BJ (cell line): ENCODE results near the gene GALR1. TPM values are rescaled to one million over a fixed set of nuclear protein-coding genes. Genes with fewer than 3 reads are reported as not detected.

ENCODE experiments used
- CTCF ChIA-PET: fragments of 350-600 bp; formaldehyde crosslinking; extraction: SDS; loops from one replicate; lab custom pipeline; 2021; ENCODE audit warnings: antibody characterized with exemption, inconsistent platforms; lab: Yijun Ruan, JAX
- POLR2A ChIA-PET: fragments of 300-600 bp; sonication (Branson Sonifier 250); formaldehyde crosslinking; extraction: SDS; loops from one replicate; lab custom pipeline; 2021; ENCODE audit warnings: antibody characterized with exemption; lab: Charles Lee
- DNase-seq: peaks from one replicate; pipeline ENCODE4 v3.0.0-alpha.2; 2011; ENCODE audit warnings: low read depth
- H3K27me3 ChIP-seq: 2 replicates; pipeline ENCODE4 v1.6.0; 2011; ENCODE audit warnings: low read length; ENCODE audit not compliant: control insufficient read depth, insufficient read depth
- H3K36me3 ChIP-seq: 2 replicates; pipeline ENCODE4 v1.5.1; 2011; ENCODE audit warnings: low read length; ENCODE audit not compliant: control insufficient read depth, insufficient read depth
- H3K4me3 ChIP-seq: 2 replicates; pipeline ENCODE4 v1.5.1; 2011; ENCODE audit warnings: low read depth, mild to moderate bottlenecking, control low read depth, low read length
- CTCF ChIP-seq: IDR thresholded peaks from 2 replicates; pipeline ENCODE4 v1.5.1; 2011; ENCODE audit warnings: low read depth, mild to moderate bottlenecking, control low read depth, inconsistent platforms, low read length, moderate library complexity; ENCODE audit not compliant: insufficient read depth
- polyA plus RNA-seq: library from polyadenylated mRNA; depleted of rRNA; stranded (reverse); fragments of >200 nt; gene quantifications from 2 replicates; pipeline ENCODE4 v1.2.3, GENCODE V29; 2011

GALR1 gene
- polyA plus RNA-seq, 1 experiment = not detected

GRCh38 chr18:77250501-77250925 lies 865 bp downstream of the GALR1 start:
- no peak for TF ChIP-seq CTCF
- POLR2A ChIA-PET = no interaction called here
- CTCF ChIA-PET = no interaction called here
- Histone ChIP-seq H3K4me3 (no peak overlapping the region), H3K36me3 (no peaks in the 10 kb centered on the region), H3K27me3 (peaks cover 16% of the 10 kb centered on the region)
- DNase-seq = no peak

- POLR2A ChIA-PET = no interaction called here
- Histone ChIP-seq H3K4me3 (no peak overlapping the region), H3K27me3 (peaks cover 16% of the 10 kb centered on the region), H3K36me3 (no peaks in the 10 kb centered on the region)
- DNase-seq = no peak
- CTCF ChIA-PET = interaction anchor here (1.1 kb wide), 1 partner anchor 11 kb away, joined by 4 read pairs; no protein-coding TSS in a partner anchor
- TF ChIP-seq CTCF = no peak
Observed at GRCh38 chr18:77250926-77251729, 1.5 kb downstream of the GALR1 start.

- Histone ChIP-seq H3K4me3 (no peak overlapping the region), H3K36me3 (no peaks in the 10 kb centered on the region), H3K27me3 (peaks cover 16% of the 10 kb centered on the region)
- TF ChIP-seq CTCF = no peak
- ChIA-PET CTCF (interaction anchor here (1.1 kb wide), 1 partner anchor 10 kb away, joined by 4 read pairs; no protein-coding TSS in a partner anchor), POLR2A (no interaction called here)
- DNase-seq = no peak
Observed at GRCh38 chr18:77251730-77252050, 2.0 kb downstream of the GALR1 start.

- POLR2A ChIA-PET = no interaction called here
- no peak for TF ChIP-seq CTCF
- H3K4me3 ChIP-seq = no peak overlapping the region
- no peak for DNase-seq
- CTCF ChIA-PET = interaction anchor here (1.0 kb wide), 1 partner anchor 17 kb away, joined by 3 read pairs; no protein-coding TSS in a partner anchor
- peaks cover 7% of the 10 kb centered on the region for H3K27me3 ChIP-seq
- no peaks in the 10 kb centered on the region for H3K36me3 ChIP-seq
Observed at GRCh38 chr18:77254711-77255405, 5.2 kb downstream of the GALR1 start.

- ChIA-PET CTCF (interaction anchor here (1.0 kb wide), 1 partner anchor 17 kb away, joined by 3 read pairs; no protein-coding TSS in a partner anchor), POLR2A (no interaction called here)
- H3K36me3 ChIP-seq = no peaks in the 10 kb centered on the region
- no peak for TF ChIP-seq CTCF
- H3K27me3 ChIP-seq = peaks cover 3% of the 10 kb centered on the region
- H3K4me3 ChIP-seq = no peak overlapping the region
- no peak for DNase-seq
Observed at GRCh38 chr18:77255426-77256105, 5.9 kb downstream of the GALR1 start.
